HCT116 (cell line): Measurements from ENCODE around the gene ATOH8. TPM values are rescaled to one million over a fixed set of nuclear protein-coding genes. Genes with fewer than 3 reads are reported as not detected.

Experiments used
- ATAC-seq: fragments of 200-7000 bp; cut with Tn5 transposase; 2 replicates; pipeline ENCODE4 v1.9.1; 2020; ENCODE audit warnings: mild to moderate bottlenecking, moderate library complexity
- BruUV-seq: library from RNA; stranded (reverse); fragments of 400-500 nt; replicated peaks from 2 replicates; lab custom pipeline; 2021; lab: Mats Ljungman, UMichigan
- CTCF ChIA-PET: fragments of 300-600 bp; sonication (Branson Sonifier 250); formaldehyde crosslinking; loops from one replicate; lab custom pipeline; 2021; ENCODE audit warnings: antibody characterized with exemption; lab: Charles Lee
- POLR2A ChIA-PET: fragments of 300-600, 350-600 bp; sonication (Branson Sonifier 250); formaldehyde crosslinking; loops from one replicate; lab custom pipeline; 2021; ENCODE audit warnings: antibody characterized with exemption; lab: Charles Lee
- RAD21 ChIA-PET, 2 experiments: fragments of 300-600 bp; sonication (Branson Sonifier 250); formaldehyde crosslinking; loops; one replicate each; lab custom pipeline; 2023; ENCODE audit warnings: low total read pairs in 2 of 2; ENCODE audit not compliant: uncharacterized antibody in 2 of 2, unreplicated experiment in 2 of 2, low non-redundant PET in 1 of 2; lab: Charles Lee
- DNase-seq: peaks from one replicate; pipeline ENCODE4 v3.0.0-alpha.2; 2010; ENCODE audit warnings: low read depth, low spot score
- H2AFZ ChIP-seq: fragments of 200-600 bp; shearing (Covaris generic), sonication (generic); 2 replicates; pipeline ENCODE4 v1.6.1; 2017; ENCODE audit warnings: low read depth, mixed run types, mixed read lengths, antibody characterized with exemption, low read length; ENCODE audit not compliant: poor library complexity, severe bottlenecking
- H3K27ac ChIP-seq: 2 replicates; pipeline ENCODE4 v1.5.1; 2012; ENCODE audit warnings: low read depth, low read length
- H3K27me3 ChIP-seq: fragments of 200-600 bp; sonication (generic); 2 replicates; pipeline ENCODE4 v1.6.1; 2016; ENCODE audit warnings: mixed run types, low read length, mixed read lengths; ENCODE audit not compliant: insufficient read depth
- H3K36me3 ChIP-seq, 2 experiments: fragments of 200-500 bp in 1 of 2; fragments of 200-600 bp in 1 of 2; sonication (Bioruptor generic) in 1 of 2; sonication (generic) in 1 of 2; 2 replicates each; pipeline versions ENCODE4 v1.5.1 to v1.6.1; 2014 to 2016; ENCODE audit warnings: low read length in 2 of 2, inconsistent platforms in 1 of 2, mixed read lengths in 1 of 2, mixed run types in 1 of 2; ENCODE audit not compliant: insufficient read depth in 2 of 2, control insufficient read depth in 1 of 2
- H3K4me1 ChIP-seq, 2 experiments: fragments of 200-600 bp in 1 of 2; sonication (generic) in 1 of 2; 2 replicates each; pipeline versions ENCODE4 v1.5.1 to v1.6.1; 2012 to 2017; ENCODE audit warnings: low read length in 2 of 2, inconsistent platforms in 1 of 2, mild to moderate bottlenecking in 1 of 2, mixed read lengths in 1 of 2, mixed run types in 1 of 2, moderate library complexity in 1 of 2; ENCODE audit not compliant: insufficient read depth in 2 of 2, control insufficient read depth in 1 of 2
- H3K4me2 ChIP-seq: fragments of 200-600 bp; sonication (generic); 2 replicates; pipeline ENCODE4 v1.6.1; 2017; ENCODE audit warnings: mixed run types, low read length, mixed read lengths
- H3K4me3 ChIP-seq, 2 experiments: fragments of 200-600 bp in 1 of 2; sonication (generic) in 1 of 2; replicated peaks in 1 of 2; 2 replicates each; pipeline ENCODE4 v1.5.1; 2011 to 2016; ENCODE audit warnings: low read length in 2 of 2, control low read depth in 1 of 2, low read depth in 1 of 2, mild to moderate bottlenecking in 1 of 2, mixed read lengths in 1 of 2, mixed run types in 1 of 2
- H3K79me2 ChIP-seq: fragments of 200-600 bp; sonication (generic); 2 replicates; pipeline ENCODE4 v1.6.1; 2017; ENCODE audit warnings: mild to moderate bottlenecking, mixed run types, low read length, moderate library complexity, mixed read lengths; ENCODE audit not compliant: insufficient read depth
- H3K9ac ChIP-seq: fragments of 200-600 bp; sonication (generic); 2 replicates; pipeline ENCODE4 v1.6.1; 2016; ENCODE audit warnings: low read length, mixed read lengths
- H3K9me2 ChIP-seq: fragments of 200-600 bp; sonication (generic), shearing (Covaris generic); 2 replicates; pipeline ENCODE4 v1.6.1; 2017; ENCODE audit warnings: mixed run types, mild to moderate bottlenecking, moderate library complexity; ENCODE audit not compliant: insufficient read depth
- H3K9me3 ChIP-seq, 2 experiments: fragments of 200-500 bp in 1 of 2; fragments of 200-600 bp in 1 of 2; sonication (Bioruptor generic) in 1 of 2; sonication (generic) in 1 of 2; 2 replicates each; pipeline ENCODE4 v1.6.1; 2014 to 2017; ENCODE audit warnings: low read length in 2 of 2, mixed read lengths in 2 of 2, inconsistent platforms in 1 of 2, low read depth in 1 of 2, mild to moderate bottlenecking in 1 of 2, mixed run types in 1 of 2, moderate library complexity in 1 of 2; ENCODE audit not compliant: control insufficient read depth in 1 of 2, insufficient read depth in 1 of 2
- H4K20me1 ChIP-seq: fragments of 200-600 bp; sonication (generic), shearing (Covaris generic); 2 replicates; pipeline ENCODE4 v1.6.1; 2017; ENCODE audit warnings: mixed run types, mild to moderate bottlenecking, moderate library complexity; ENCODE audit not compliant: insufficient read depth
- CBX3 ChIP-seq: IDR thresholded peaks from 2 replicates; pipeline ENCODE4 v1.6.1; 2012; ENCODE audit warnings: low read depth
- CEBPB ChIP-seq: IDR thresholded peaks from 2 replicates; pipeline ENCODE4 v1.6.1; 2012; ENCODE audit warnings: low read depth
- EGR1 ChIP-seq: IDR thresholded peaks from 2 replicates; pipeline ENCODE4 v1.6.1; 2012; ENCODE audit warnings: low read depth
- ELF1 ChIP-seq: IDR thresholded peaks from 2 replicates; pipeline ENCODE4 v1.6.1; 2012; ENCODE audit warnings: low read depth, borderline replicate concordance
- EZH2 ChIP-seq: fragments of 200-600 bp; sonication (generic); IDR thresholded peaks from 2 replicates; pipeline ENCODE4 v1.6.1; 2017; ENCODE audit warnings: antibody characterized with exemption, mixed run types
- FOSL1 ChIP-seq: IDR thresholded peaks from 2 replicates; pipeline ENCODE4 v1.6.1; 2012; ENCODE audit warnings: low read depth
- JUND ChIP-seq: IDR thresholded peaks from 2 replicates; pipeline ENCODE4 v1.6.1; 2012
- MAX ChIP-seq: IDR thresholded peaks from 2 replicates; pipeline ENCODE4 v1.6.1; 2012
- POLR2A ChIP-seq: IDR thresholded peaks from 2 replicates; pipeline ENCODE4 v1.7.0; 2011; ENCODE audit warnings: borderline replicate concordance; ENCODE audit not compliant: insufficient read depth, insufficient read length; ENCODE audit errors: extremely low read depth
- REST ChIP-seq: IDR thresholded peaks from 2 replicates; pipeline ENCODE4 v1.6.1; 2012; ENCODE audit warnings: low read depth
- SIN3A ChIP-seq: IDR thresholded peaks from 2 replicates; pipeline ENCODE4 v1.6.1; 2012; ENCODE audit warnings: low read depth
- SP1 ChIP-seq: IDR thresholded peaks from 2 replicates; pipeline ENCODE4 v1.6.1; 2012; ENCODE audit warnings: low read depth
- ZBTB33 ChIP-seq: IDR thresholded peaks from 2 replicates; pipeline ENCODE4 v1.6.1; 2011; ENCODE audit warnings: mild to moderate bottlenecking, low read length, moderate library complexity; ENCODE audit not compliant: insufficient replicate concordance; ENCODE audit errors: extremely low read depth
- ZFX ChIP-seq: fragments of 450-650 bp; IDR thresholded peaks from 2 replicates; pipeline ENCODE4 v1.6.1; 2017
- intact Hi-C: fragments of 100-400 bp; cut with micrococcal nuclease; formaldehyde crosslinking; loops from 2 replicates; pipeline ENCODE4 v1.10.0; 2022
- total RNA-seq: library from RNA; stranded (reverse); gene quantifications from one replicate; pipeline ENCODE4 v1.2.1, GENCODE V29; 2021; ENCODE audit not compliant: unreplicated experiment
- TF ChIP-seq, protein P1 (sequence below): IDR thresholded peaks from 2 replicates; pipeline ENCODE4 v1.6.1; 2012

The ATOH8 gene
- total RNA-seq, 1 experiment from 2014 or later = 0.74 TPM

GRCh38 chr2:85708641-85709040 lies 45.1 kb upstream of the ATOH8 start:
- Histone ChIP-seq H3K36me3 (no peaks in the 10 kb centered on the region), H2AFZ (no peak overlapping the region), H3K79me2 (no peaks in the 10 kb centered on the region), H4K20me1 (no peaks in the 10 kb centered on the region), H3K27me3 (no peaks in the 10 kb centered on the region), H3K9me2 (no peaks in the 10 kb centered on the region), H3K4me3 (no peak overlapping the region), H3K4me1 (peaks cover 0 to 19% of the 10 kb centered on the region in 2 experiments; a peak in 1 of 4 replicates), H3K9me3 (no peaks in the 10 kb centered on the region), H3K4me2 (no peak overlapping the region), H3K27ac (no peak overlapping the region), H3K9ac (no peak overlapping the region)
- ChIA-PET RAD21 (interaction anchor here in 1 of 2 experiments (0.6 kb wide), 1 partner anchor 65 kb away, joined by 4 read pairs; no protein-coding TSS in a partner anchor), POLR2A (no interaction called here), CTCF (interaction anchor here (1.0 to 4.6 kb wide), 4 partner anchors 11 to 71 kb away, joined by 3 to 29 read pairs (median 3); no protein-coding TSS in a partner anchor)
- DNase-seq (no peak), ATAC-seq (no peak)
- BruUV-seq = no TSS peak
- TF ChIP-seq SP1 (no peak), JUND (no peak), ELF1 (no peak), ZBTB33 (no peak), POLR2A (no peak), EZH2 (no peak), ZFX (no peak), CEBPB (no peak), FOSL1 (no peak), MAX (no peak), SIN3A (no peak), REST (no peak), CBX3 (no peak), EGR1 (no peak)
- TF ChIP-seq, protein P1, sequence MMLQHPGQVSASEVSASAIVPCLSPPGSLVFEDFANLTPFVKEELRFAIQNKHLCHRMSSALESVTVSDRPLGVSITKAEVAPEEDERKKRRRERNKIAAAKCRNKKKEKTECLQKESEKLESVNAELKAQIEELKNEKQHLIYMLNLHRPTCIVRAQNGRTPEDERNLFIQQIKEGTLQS = no peak
- intact Hi-C loops = no loop called here
